HEK293T (cell line): ENCODE data around the gene FAM120C.

Source experiments
- CTCF ChIA-PET: fragments of 350-600 bp; formaldehyde crosslinking; extraction: SDS; loops from one replicate; lab custom pipeline; 2021; ENCODE audit warnings: antibody characterized with exemption, inconsistent platforms; lab: Yijun Ruan, JAX
- POLR2A ChIA-PET: fragments of 350-600 bp; formaldehyde crosslinking; extraction: SDS; loops from one replicate; lab custom pipeline; 2020; ENCODE audit warnings: antibody characterized with exemption, inconsistent platforms; lab: Yijun Ruan, JAX
- DNase-seq: peaks from one replicate; pipeline ENCODE4 v3.0.0; 2012; ENCODE audit warnings: mixed read lengths; ENCODE audit errors: extremely low spot score
- ARNT ChIP-seq: fragments of 450-650 bp; IDR thresholded peaks from 2 replicates; pipeline ENCODE4 v1.6.1; 2017; ENCODE audit warnings: mild to moderate bottlenecking
- BHLHE40 ChIP-seq: fragments of 450-650 bp; IDR thresholded peaks from 2 replicates; pipeline ENCODE4 v1.6.1; 2016; ENCODE audit warnings: mild to moderate bottlenecking, moderate library complexity, borderline replicate concordance
- CTBP1 ChIP-seq: fragments of 450-650 bp; IDR thresholded peaks from 2 replicates; pipeline ENCODE4 v1.6.1; 2016; ENCODE audit warnings: borderline replicate concordance
- ELF4 ChIP-seq: fragments of 450-650 bp; IDR thresholded peaks from 2 replicates; pipeline ENCODE4 v1.6.1; 2017; ENCODE audit warnings: antibody characterized with exemption
- FOXA1 ChIP-seq: fragments of 450-650 bp; IDR thresholded peaks from 2 replicates; pipeline ENCODE4 v1.6.1; 2016; ENCODE audit warnings: mild to moderate bottlenecking
- FOXK2 ChIP-seq: fragments of 450-650 bp; IDR thresholded peaks from 2 replicates; pipeline ENCODE4 v1.6.1; 2016; ENCODE audit warnings: mild to moderate bottlenecking
- FOXM1 ChIP-seq: fragments of 450-650 bp; IDR thresholded peaks from 2 replicates; pipeline ENCODE4 v1.6.1; 2017; ENCODE audit warnings: mild to moderate bottlenecking, borderline replicate concordance
- HDGF ChIP-seq: fragments of 450-650 bp; IDR thresholded peaks from 2 replicates; pipeline ENCODE4 v1.6.1; 2017; ENCODE audit warnings: antibody characterized with exemption, borderline replicate concordance
- L3MBTL2 ChIP-seq: fragments of 450-650 bp; conservative IDR thresholded peaks from 2 replicates; pipeline ENCODE4 v1.6.1; 2016; ENCODE audit warnings: mild to moderate bottlenecking
- LEF1 ChIP-seq: fragments of 450-650 bp; IDR thresholded peaks from 2 replicates; pipeline ENCODE4 v1.6.1; 2017; ENCODE audit warnings: mild to moderate bottlenecking, borderline replicate concordance
- NFRKB ChIP-seq: fragments of 450-650 bp; IDR thresholded peaks from 2 replicates; pipeline ENCODE4 v1.6.1; 2016; ENCODE audit warnings: mild to moderate bottlenecking, moderate library complexity
- SP1 ChIP-seq: fragments of 450-650 bp; IDR thresholded peaks from 2 replicates; pipeline ENCODE4 v1.6.1; 2017
- SUZ12 ChIP-seq: fragments of 450-650 bp; IDR thresholded peaks from 2 replicates; pipeline ENCODE4 v1.6.1; 2016; ENCODE audit warnings: mild to moderate bottlenecking
- TARDBP ChIP-seq: fragments of 450-650 bp; IDR thresholded peaks from 2 replicates; pipeline ENCODE4 v1.6.1; 2016
- ZNF384 ChIP-seq: fragments of 450-650 bp; IDR thresholded peaks from 2 replicates; pipeline ENCODE4 v1.6.1; 2016
- TF ChIP-seq, protein P1 (sequence below): fragments of 450-650 bp; IDR thresholded peaks from 2 replicates; pipeline ENCODE4 v1.6.1; 2016

FAM120C gene

DNA sequence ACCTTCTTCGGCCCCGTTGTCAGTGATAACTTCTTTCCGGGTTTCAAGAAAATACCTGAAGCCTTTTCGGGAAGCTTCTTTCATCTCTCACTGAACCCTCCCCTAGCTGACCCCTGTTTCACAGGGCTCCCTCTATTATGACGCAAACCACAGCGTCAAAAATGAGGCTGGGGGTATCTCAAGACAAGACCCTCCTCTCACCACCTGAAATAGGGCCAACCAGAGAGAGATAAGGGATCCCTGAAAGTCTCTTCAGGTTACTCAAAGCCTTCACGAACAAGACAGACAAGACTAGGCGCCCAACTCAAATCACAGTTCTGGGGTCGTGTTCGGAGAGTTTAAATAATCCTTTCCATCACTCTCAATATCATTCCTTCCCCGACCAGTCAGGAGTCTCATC is 140.0 kb downstream of the FAM120C start:
- no peak for DNase-seq
- ChIA-PET POLR2A (interaction anchor here (0.6 to 1.9 kb wide), 5 partner anchors 134 to 487 kb away, joined by 3 to 6 read pairs (median 5); partner anchors contain the start of genes FAM120C, GNL3L and TSR2), CTCF (interaction anchor here (0.6 to 1.4 kb wide), 6 partner anchors 21 to 851 kb away, joined by 3 read pairs; no protein-coding TSS in a partner anchor)
- TF ChIP-seq LEF1 (no peak), FOXK2 (no peak), TARDBP (no peak), SUZ12 (no peak), SP1 (no peak), FOXA1 (no peak), ELF4 (no peak), ARNT (no peak), ZNF384 (no peak), L3MBTL2 (no peak), HDGF (no peak), CTBP1 (no peak), FOXM1 (no peak), BHLHE40 (no peak), NFRKB (no peak)
- TF ChIP-seq, protein P1, sequence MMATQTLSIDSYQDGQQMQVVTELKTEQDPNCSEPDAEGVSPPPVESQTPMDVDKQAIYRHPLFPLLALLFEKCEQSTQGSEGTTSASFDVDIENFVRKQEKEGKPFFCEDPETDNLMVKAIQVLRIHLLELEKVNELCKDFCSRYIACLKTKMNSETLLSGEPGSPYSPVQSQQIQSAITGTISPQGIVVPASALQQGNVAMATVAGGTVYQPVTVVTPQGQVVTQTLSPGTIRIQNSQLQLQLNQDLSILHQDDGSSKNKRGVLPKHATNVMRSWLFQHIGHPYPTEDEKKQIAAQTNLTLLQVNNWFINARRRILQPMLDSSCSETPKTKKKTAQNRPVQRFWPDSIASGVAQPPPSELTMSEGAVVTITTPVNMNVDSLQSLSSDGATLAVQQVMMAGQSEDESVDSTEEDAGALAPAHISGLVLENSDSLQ: no peak

DNA sequence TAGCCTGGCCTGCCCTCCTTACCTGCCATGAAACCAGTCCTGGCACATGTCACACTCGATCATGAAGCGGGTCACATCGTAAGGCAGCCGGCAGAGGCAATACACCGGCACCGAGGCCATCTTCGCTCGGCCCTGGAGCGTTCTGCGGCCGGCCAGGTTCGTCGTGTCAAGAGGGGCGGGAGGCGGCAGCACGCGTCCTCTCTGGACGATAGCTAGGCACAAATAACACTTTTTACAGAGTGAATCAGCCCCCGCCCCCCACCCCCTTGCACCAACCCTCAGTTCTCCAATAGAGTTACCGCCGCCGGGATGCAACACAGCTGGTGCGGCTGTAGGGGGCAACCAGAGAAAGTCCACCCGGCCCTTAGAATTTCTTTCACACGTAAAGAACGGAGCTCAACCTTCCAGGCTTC is 140.4 kb downstream of the FAM120C start:
- ChIA-PET POLR2A (interaction anchor here (0.6 to 1.9 kb wide), 5 partner anchors 134 to 487 kb away, joined by 3 to 6 read pairs (median 5); partner anchors contain the start of genes FAM120C, GNL3L and TSR2), CTCF (interaction anchor here (0.6 to 1.4 kb wide), 8 partner anchors 20 to 851 kb away, joined by 3 read pairs; no protein-coding TSS in a partner anchor)
- peak; percentile 56 for DNase-seq
- TF ChIP-seq L3MBTL2: peak; percentile 75
- TF ChIP-seq ELF4: no peak

DNA sequence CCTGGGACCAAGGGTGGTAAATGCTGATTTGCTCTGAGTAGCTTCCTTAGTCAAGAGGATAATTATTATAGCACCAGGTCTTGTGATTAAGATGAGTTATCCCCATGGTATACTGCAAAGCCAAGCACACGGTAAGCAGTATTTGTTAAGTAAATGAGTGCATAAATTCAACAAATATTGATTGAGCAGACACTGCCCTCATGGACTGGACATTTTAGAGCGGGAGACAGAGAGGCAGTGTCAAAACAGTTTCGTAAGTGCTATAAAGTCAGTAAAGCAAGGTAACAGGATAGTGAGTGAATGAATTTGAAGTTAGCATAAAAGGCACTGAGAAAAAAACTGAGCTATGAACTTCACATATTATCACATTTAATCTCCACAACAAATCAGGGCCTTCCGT is 152.7 kb downstream of the FAM120C start:
- ChIA-PET POLR2A (no interaction called here), CTCF (no interaction called here)
- DNase-seq: no peak
- TF ChIP-seq L3MBTL2: no peak
- no peak for TF ChIP-seq LEF1
- no peak for TF ChIP-seq SUZ12
- TF ChIP-seq BHLHE40: no peak
- no peak for TF ChIP-seq FOXA1

DNA sequence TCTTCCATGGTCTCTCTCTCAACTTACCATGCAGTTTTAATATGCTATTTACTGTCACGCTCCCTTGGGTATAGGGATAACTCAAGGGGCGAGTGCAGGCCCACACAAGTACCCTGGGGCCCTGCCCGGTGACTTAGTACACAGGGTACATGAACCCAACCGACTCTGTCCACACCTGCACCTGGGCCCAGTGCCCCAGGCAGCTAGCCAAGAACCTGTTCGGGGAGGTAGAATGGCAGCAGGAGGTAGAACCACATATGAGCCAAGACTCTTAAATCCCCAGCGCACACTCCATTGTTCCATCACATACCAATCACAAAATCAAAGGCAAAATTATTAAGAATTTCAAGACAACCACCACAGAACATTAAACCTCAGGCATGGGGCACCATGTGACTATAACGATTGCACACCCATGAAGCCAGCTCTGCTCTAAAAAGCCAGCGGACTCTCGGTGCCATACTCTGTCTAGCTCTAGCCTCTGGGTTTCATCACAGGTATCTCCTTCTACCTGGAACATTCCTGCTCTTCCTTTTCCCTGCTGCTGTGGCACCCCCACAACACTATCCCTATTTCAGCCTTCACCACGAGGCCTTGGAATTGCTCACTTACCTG is 153.4 kb downstream of the FAM120C start:
- DNase-seq: no peak
- ChIA-PET POLR2A (no interaction called here), CTCF (no interaction called here)
- TF ChIP-seq FOXK2: no peak
- TF ChIP-seq ZNF384: no peak
- TF ChIP-seq ELF4: no peak
- TF ChIP-seq BHLHE40: no peak
- no peak for TF ChIP-seq HDGF
- TF ChIP-seq, protein P1: no peak
- no peak for TF ChIP-seq L3MBTL2
- TF ChIP-seq SP1: no peak
- TF ChIP-seq LEF1: no peak
- no peak for TF ChIP-seq TARDBP
- no peak for TF ChIP-seq SUZ12
- TF ChIP-seq CTBP1: no peak
- no peak for TF ChIP-seq NFRKB
- no peak for TF ChIP-seq FOXA1
- TF ChIP-seq ARNT: no peak
- TF ChIP-seq FOXM1: no peak

DNA sequence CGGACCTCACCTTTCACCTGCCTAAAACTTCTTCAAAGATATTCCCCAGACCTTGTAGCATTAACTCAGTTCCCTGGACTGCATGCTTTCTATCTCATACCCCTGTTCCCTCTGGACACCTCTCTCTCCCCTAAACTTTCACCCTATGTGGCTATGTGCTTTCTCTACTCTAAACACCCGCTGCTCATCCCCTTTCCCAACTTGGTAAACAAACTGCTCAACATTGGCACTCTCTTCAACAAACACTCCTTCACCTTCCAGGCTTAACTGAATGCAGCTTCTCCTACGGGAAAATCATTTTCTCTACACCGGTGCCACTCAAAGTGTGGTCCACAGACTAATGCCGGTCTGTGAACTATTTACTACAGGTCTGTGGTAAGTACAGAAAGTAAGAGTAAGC is 158.7 kb downstream of the FAM120C start:
- TF ChIP-seq FOXM1 (no peak), SUZ12 (no peak), CTBP1 (no peak), FOXK2 (no peak), HDGF (no peak), BHLHE40 (no peak), FOXA1 (no peak), LEF1 (no peak), SP1 (no peak), ARNT (no peak), ZNF384 (no peak)
- TF ChIP-seq, protein P1: no peak
- POLR2A ChIA-PET: no interaction called here
- no peak for DNase-seq
- CTCF ChIA-PET: no interaction called here
